BJ (cell line): ENCODE data around the gene CTNNA2. TPM values are rescaled to one million over a fixed set of nuclear protein-coding genes. Genes with fewer than 3 reads are reported as not detected.

Source experiments
- CTCF ChIA-PET: fragments of 350-600 bp; formaldehyde crosslinking; extraction: SDS; loops from one replicate; lab custom pipeline; 2021; ENCODE audit warnings: antibody characterized with exemption, inconsistent platforms; lab: Yijun Ruan, JAX
- POLR2A ChIA-PET: fragments of 300-600 bp; sonication (Branson Sonifier 250); formaldehyde crosslinking; extraction: SDS; loops from one replicate; lab custom pipeline; 2021; ENCODE audit warnings: antibody characterized with exemption; lab: Charles Lee
- DNase-seq: peaks from one replicate; pipeline ENCODE4 v3.0.0-alpha.2; 2011; ENCODE audit warnings: low read depth
- H3K27me3 ChIP-seq: 2 replicates; pipeline ENCODE4 v1.6.0; 2011; ENCODE audit warnings: low read length; ENCODE audit not compliant: control insufficient read depth, insufficient read depth
- H3K36me3 ChIP-seq: 2 replicates; pipeline ENCODE4 v1.5.1; 2011; ENCODE audit warnings: low read length; ENCODE audit not compliant: control insufficient read depth, insufficient read depth
- H3K4me3 ChIP-seq: 2 replicates; pipeline ENCODE4 v1.5.1; 2011; ENCODE audit warnings: low read depth, mild to moderate bottlenecking, control low read depth, low read length
- CTCF ChIP-seq: IDR thresholded peaks from 2 replicates; pipeline ENCODE4 v1.5.1; 2011; ENCODE audit warnings: low read depth, mild to moderate bottlenecking, control low read depth, inconsistent platforms, low read length, moderate library complexity; ENCODE audit not compliant: insufficient read depth
- polyA minus RNA-seq: library from RNA; depleted of rRNA, polyadenylated mRNA; stranded (reverse); fragments of >200 nt; gene quantifications from 2 replicates; pipeline ENCODE4 v1.2.3, GENCODE V29; 2011; rRNA and poly(A)+ RNA removed
- polyA plus RNA-seq: library from polyadenylated mRNA; depleted of rRNA; stranded (reverse); fragments of >200 nt; gene quantifications from 2 replicates; pipeline ENCODE4 v1.2.3, GENCODE V29; 2011; rRNA removed

Gene CTNNA2
- polyA plus RNA-seq: 0.22 TPM in 1 of 2 replicates, not detected in the other
- not detected in 2 replicates for polyA minus RNA-seq

DNA sequence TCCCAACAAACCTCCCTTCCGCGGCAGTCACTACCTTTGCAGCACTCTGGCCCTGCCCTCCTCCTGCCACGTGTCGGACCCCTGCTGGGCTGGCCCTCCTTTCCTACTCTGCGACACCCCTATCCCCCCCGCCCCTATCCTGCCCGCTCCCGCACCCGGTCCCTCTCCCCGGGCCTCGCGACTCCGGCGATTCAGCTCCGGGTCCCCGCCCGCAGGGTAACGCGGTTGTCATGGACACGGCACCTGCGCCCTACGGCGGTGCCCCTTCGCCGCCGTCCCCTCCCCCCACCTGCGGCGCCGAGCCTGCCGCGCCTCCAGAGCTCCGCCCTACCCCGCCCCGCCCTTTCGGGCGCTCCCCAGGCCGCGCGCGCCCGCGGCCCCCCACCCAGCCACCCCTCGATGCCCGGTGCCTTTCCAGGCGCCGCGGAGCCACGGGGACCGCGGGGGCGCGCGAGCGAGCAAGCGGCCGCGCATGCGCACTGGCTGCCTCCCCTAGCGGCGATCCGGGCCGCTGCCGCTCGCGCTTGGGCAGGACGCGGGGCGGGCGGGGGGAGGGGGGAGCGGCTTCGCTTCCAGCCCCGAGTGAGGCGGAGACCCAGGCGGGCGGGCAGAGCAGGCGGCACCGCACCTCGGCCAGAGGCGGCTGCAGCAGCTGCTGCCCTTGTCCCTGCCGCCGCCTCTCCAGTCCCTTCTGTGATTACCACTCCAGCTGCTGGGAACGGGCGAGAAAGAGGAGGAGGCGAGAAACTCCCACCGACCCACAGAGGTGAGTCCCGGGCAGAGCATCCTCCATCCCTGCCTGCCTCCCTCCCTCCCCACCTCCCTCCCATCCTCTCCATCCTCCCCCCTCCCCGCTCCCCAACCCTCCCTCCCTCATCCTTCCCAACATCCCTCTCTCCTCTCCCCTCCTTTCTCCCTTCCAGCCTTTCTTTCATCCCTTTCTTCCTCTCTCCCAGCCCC lies at the start of gene CTNNA2:
Gene CTNNA2, plus strand, starts transcription at position 610 of the 960 bp plus-strand sequence.
- CTCF ChIA-PET: interaction anchor here (0.6 kb wide), 1 partner anchor 1607 kb away, joined by 3 read pairs; no protein-coding TSS in a partner anchor

DNA sequence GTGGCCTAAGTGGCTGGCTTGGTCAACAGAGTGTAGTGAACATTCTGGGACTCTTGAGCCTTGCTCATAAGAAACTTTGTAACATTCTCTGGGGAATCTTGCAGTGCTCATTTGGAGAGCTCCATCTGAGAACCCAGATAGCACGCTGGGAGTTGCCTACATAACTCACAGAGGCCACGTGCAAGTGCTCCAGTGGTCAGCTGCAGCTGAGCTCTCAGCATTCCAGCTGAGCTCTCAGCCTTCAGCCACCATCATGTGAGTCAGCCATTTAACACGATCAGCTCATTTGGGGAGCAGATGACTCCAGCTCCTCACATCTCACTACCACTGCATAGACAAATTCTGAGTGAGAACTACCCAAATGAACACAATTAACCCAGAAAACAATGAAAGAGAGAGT lies 25.5 kb upstream of the CTNNA2 start:
- H3K36me3 ChIP-seq: no peaks in the 10 kb centered on the region
- no peak for TF ChIP-seq CTCF
- CTCF ChIA-PET: no interaction called here
- no peaks in the 10 kb centered on the region for H3K27me3 ChIP-seq
- no peak overlapping the region for H3K4me3 ChIP-seq
- POLR2A ChIA-PET: no interaction called here
- DNase-seq: no peak

More for the DNA sequence above, at the start of gene CTNNA2:
- no peak for DNase-seq
- POLR2A ChIA-PET: no interaction called here
- no peaks in the 10 kb centered on the region for H3K27me3 ChIP-seq
- no peaks in the 10 kb centered on the region for H3K36me3 ChIP-seq
- H3K4me3 ChIP-seq: peak within 1 kb of the TSS; percentile 38
- no peak for TF ChIP-seq CTCF

DNA sequence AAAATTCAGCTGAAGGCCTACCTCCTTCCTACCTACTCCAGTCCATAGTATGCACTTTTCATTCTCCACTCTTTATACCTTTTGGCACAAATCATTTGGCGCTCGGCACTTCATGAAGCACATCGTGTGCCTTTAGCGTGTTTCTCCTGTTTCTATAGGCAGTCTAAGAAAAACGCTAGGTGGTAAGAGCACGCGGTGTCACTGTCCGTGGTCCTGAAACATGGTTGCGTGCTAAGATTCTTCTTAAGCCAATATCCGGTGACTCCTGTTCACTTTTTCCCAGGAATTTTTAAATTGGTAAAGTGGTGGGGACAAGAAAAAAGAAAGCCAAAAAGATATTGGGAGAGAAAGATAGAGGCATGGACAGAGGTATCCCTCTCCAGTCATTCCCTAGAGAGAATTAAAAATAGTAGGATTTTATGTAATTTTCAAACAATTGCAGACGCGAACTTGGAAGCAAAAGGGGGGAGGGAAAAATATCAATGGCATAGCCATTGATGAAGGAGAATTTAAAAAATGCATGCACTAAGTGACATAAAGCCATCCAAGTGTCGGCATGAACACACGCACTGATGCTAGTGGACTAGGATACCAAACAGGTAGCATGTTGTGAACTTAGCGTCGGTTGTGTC lies 1.4 kb upstream of the CTNNA2 start:
- no peak for TF ChIP-seq CTCF
- Histone ChIP-seq H3K36me3 (no peaks in the 10 kb centered on the region), H3K27me3 (no peaks in the 10 kb centered on the region), H3K4me3 (no peak overlapping the region)
- ChIA-PET POLR2A (no interaction called here), CTCF (interaction anchor here (0.6 kb wide), 1 partner anchor 1606 kb away, joined by 3 read pairs; no protein-coding TSS in a partner anchor)
- DNase-seq: no peak

DNA sequence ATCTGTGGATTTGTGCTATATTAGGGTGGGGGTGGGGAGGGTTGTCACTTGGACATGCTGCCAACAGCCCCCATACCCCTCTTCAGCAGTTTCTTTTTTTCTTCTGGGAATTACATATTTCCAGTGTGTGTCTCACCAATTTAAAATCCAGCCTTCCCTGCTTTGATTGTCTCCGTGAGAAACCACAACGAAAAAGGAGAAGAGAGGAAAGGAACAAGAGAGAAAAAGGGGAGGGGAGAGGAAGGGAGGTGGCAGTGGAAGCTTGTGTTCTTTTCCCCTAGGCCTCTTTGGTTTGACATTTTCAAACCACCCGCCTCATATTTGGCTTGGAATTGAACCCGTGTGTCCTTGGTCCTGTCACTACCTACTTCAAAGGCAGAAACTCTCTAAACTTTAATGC lies 860 bp downstream of the CTNNA2 start:
- H3K4me3 ChIP-seq: no peak overlapping the region
- ChIA-PET CTCF (no interaction called here), POLR2A (no interaction called here)
- no peaks in the 10 kb centered on the region for H3K36me3 ChIP-seq
- no peaks in the 10 kb centered on the region for H3K27me3 ChIP-seq
- no peak for TF ChIP-seq CTCF
- DNase-seq: no peak

DNA sequence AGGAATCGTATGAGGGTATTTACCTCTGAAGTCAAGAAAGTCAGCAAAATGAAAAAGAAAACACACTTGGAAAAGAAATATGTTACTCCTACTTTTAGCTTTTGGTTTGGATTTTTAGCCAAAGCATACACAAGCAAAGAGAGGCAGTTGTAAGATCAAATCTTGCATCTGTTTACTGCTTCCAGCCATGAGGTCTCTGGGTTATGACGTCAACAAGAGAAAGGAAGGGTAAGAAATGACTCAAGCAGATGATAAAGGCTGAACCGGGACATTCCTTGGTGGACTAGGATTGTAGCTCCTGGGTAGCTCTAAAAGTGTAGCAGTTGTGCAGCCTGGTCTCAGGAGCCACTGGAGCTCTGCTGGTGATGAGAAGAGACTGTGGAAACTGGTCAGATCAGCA lies 16.8 kb downstream of the CTNNA2 start:
- no peaks in the 10 kb centered on the region for H3K27me3 ChIP-seq
- ChIA-PET CTCF (interaction anchor here (1.1 kb wide), 1 partner anchor 12 kb away, joined by 3 read pairs; no protein-coding TSS in a partner anchor), POLR2A (no interaction called here)
- H3K36me3 ChIP-seq: no peaks in the 10 kb centered on the region
- TF ChIP-seq CTCF: no peak
- no peak overlapping the region for H3K4me3 ChIP-seq
- DNase-seq: no peak
